GM18499 (cell line): ENCODE data around the gene SKAP2.

ENCODE experiments used
- ATAC-seq: cut with Tn5 transposase; IDR thresholded peaks from one replicate; pipeline ENCODE4 v1.9.1; 2021; ENCODE audit warnings: moderate number of reproducible peaks; ENCODE audit not compliant: insufficient read depth, unreplicated experiment

SKAP2 gene

DNA sequence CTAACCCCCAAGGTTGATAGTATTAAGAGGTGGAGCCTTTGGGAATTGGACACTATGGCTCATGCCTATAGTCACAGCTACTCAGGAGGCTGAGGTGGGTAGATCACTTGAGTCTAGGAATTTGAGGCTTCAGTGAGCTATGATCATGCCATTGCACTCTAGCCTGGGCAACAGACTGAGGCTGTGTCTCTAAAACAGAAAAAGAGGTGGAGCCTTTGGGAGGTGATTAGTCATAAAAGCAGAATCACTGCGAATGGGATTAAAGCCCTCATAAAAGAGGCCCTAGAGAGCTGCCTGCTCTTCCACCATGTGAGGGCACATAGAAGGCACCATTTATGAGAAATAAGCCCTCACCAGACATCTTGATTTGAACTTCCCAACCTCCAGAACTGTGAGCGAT is 81.9 kb downstream of the SKAP2 start:
- no peak for ATAC-seq

GRCh38 chr7:26779978-26780595 is 84.3 kb downstream of the SKAP2 start:
- ATAC-seq: no peak

- no peak for ATAC-seq
Observed at GRCh38 chr7:26777385-26777784, 87.0 kb downstream of the SKAP2 start.

DNA sequence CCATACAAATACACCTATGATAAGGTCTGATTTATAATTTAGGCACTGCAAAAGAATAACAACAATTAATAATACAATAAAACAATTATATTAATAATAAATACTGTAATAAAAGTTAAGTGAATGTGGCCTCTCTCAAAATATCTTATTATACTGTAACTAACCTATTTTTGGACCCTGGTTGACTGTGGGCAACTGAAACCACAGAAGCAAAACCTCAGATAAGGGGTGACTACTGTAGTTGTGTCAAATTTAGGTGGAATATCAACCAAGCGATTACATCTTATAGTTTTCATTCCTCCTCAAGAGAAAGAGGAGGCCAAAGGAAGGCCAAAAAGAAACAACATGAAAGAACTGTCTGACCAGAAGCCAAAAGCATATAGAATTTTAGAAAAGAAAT is 103.9 kb downstream of the SKAP2 start:
- no peak for ATAC-seq

DNA sequence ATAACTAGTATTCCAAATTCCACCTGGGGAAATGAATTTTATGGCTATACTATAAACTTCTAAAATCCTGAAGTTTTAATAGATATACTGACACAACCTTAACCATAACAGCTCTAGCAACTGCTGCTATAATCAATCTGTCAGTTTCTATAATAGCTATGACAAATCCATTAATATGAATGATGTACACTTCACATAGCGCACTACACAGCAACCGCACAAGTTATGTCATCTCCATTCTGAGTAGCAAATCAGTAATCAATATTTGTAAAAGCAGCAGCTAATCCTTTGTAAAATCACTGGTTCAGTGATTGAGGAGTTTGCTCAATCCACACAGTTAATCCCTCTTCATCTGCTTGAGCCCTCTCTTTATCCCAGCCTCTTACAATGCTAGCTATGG is 105.3 kb downstream of the SKAP2 start:
- no peak for ATAC-seq

DNA sequence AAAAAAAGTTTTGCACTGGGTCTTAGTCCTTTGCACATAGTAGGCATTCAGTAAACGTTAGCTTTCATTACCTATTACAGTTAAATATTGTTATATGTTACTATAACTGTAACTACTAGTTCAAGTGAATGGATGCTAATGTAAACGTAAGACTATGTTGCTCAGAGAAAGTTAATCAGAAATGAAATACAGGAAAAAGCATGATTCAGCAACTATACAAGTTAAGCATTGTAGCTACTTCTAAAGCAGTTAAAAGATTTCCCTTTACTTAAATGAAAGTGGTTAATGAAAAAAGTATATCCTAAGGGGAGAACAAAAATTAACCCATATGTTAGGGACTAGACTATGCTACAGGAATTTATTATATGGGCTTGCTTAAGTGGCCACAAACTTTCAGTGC is 121.2 kb downstream of the SKAP2 start:
- ATAC-seq: no peak

- ATAC-seq: no peak
Observed at GRCh38 chr7:26735976-26736600, 128.3 kb downstream of the SKAP2 start.

- no peak for ATAC-seq
Observed at GRCh38 chr7:26729150-26729775, 135.1 kb downstream of the SKAP2 start.

- ATAC-seq: no peak
Observed at GRCh38 chr7:26726051-26726450, 138.3 kb downstream of the SKAP2 start.

DNA sequence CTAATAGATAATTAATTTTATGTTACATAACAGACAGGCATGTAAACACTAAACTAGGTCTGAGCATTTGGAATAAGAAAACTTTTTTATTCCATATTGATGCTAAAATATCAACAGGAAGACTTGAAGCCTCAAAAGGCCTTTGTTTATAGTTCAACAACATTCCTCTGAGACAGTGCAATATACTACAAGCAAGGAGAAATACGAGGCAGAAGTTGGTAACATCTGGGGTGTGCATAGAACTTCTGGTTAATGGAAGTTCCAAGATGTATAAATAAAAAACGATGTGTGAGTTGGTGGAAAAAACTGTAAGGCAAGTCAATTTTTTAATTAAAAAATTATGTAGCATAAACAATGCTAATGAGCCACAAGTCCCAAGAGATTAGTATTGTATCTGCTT is 139.6 kb downstream of the SKAP2 start:
- ATAC-seq: no peak

- ATAC-seq: no peak
Observed at GRCh38 chr7:26723129-26723528, 141.3 kb downstream of the SKAP2 start.

GRCh38 chr7:26721450-26721849 is 142.9 kb downstream of the SKAP2 start:
- no peak for ATAC-seq

GRCh38 chr7:26718063-26718462 is 146.3 kb downstream of the SKAP2 start:
- no peak for ATAC-seq

DNA sequence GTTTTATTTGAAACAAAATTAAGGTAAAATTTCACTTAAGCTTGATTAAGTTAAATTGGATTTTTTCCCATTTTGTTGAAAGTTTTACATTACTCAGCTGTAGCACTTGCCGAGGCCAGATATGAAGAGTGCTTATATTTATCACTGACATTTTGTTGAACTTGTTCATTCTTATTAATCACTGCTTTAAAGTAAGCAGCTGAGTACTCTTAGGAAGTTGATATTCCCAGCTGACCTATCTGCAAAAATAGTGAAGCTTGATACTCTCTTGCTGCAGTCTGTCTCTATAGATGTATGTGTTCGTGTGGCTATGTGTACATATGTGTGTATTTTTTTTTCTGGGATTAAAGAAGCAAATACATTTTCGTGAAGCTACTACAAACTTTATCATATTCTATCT is 150.0 kb downstream of the SKAP2 start:
- no peak for ATAC-seq

GRCh38 chr7:26714006-26714405 is 150.4 kb downstream of the SKAP2 start:
- no peak for ATAC-seq

DNA sequence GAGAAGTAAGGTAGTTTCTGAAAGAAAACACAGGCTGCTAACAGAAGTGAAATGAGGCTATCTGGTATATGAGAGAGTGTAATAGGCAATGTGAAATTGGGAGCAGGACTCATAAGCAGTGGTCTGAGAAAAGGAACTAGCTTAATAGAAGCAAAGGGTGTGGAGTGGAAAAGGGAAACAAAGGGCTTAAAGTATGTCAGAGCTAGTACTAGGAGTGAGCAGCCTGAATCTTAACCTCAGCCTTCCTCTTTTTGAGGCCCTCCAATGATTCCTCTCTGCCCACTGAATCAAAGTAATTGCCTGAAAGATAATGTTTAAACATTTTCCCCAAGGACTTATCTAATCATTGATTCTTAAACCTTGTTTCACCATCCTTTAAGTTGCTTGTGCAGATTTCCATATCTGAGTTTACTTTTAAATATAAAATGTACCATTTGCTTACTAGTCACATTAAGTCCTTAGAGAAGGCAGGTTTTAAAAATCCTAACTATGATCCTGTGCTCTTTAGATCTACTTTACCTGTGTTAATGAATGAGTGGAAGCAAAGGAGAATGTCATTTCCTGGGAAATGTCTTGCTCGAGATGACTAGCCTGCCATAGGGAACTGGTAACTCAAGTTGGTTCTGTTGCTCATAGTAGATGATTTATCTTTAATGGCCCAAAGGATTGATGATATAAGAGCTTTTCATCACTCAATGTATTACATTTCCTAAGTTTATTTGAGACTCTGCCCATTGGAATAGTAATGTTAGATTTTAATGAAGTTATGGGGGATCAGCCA is 155.0 kb downstream of the SKAP2 start:
- no peak for ATAC-seq

GRCh38 chr7:26705567-26705966 is 158.8 kb downstream of the SKAP2 start:
- ATAC-seq: no peak

GRCh38 chr7:26704786-26705185 is 159.6 kb downstream of the SKAP2 start:
- no peak for ATAC-seq

- ATAC-seq: no peak
Observed at GRCh38 chr7:26704036-26704435, 160.4 kb downstream of the SKAP2 start.

GRCh38 chr7:26700893-26701292 is 163.5 kb downstream of the SKAP2 start:
- no peak for ATAC-seq

DNA sequence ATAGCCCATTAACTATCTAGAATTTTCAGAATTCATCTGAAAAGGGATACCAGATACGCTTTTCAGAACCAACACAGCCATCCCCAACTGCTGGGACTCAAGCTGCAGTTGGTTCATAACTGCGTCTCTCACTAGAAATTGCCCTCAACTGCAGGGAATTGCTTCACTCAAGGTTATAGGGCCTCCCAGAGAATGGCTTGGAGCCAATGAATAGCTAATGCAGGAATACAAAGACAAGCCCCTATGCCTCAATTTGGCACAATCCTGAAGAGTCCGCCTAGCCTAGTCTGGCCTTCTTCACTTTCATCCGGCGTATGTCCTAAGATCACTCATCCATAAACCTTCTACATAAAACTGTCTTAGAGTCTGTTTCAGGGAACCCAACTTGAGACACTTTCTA is 164.0 kb downstream of the SKAP2 start:
- ATAC-seq: no peak
